GM19025 (cell line): ENCODE results near the gene ZIC4.

Experiments used
- ATAC-seq: cut with Tn5 transposase; IDR thresholded peaks from one replicate; pipeline ENCODE4 v1.9.1; 2021; ENCODE audit warnings: mild to moderate bottlenecking, low read depth, moderate library complexity; ENCODE audit not compliant: unreplicated experiment

The ZIC4 gene

DNA sequence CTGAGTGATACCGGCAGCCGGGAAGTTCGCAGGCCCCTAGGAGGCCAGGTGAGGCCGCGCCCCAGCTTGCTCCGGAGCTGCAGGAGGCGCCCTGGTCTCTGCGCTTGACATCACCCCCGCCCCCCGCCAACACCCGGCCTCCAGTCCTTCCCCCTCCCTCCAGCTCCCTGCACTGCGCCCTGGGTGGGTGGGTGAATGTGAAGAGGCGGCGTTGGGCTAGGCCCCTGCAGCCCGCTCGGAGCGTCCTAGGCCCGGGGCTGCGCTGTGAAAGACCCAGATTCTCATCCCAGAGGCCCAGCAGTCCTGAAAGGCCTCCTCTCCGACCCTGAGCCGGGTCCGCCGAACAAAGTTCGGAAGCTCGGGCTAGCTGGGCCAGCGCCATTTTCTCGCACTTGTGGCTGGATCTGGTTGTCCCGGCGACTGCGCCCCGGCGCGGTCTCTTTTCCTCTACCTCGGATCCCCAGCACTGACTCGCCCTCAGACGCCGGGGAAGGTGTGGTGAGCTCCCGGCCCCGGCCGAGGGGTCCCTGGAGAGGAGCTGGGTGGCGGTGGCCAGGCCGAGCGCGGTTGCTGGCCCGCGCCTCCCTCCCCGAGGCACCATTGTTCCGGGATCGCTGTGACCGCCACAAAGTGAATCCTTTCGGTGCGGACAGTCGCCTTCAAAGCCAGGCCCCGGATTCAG is 12.9 kb downstream of the ZIC4 start:
- ATAC-seq, result no peak

DNA sequence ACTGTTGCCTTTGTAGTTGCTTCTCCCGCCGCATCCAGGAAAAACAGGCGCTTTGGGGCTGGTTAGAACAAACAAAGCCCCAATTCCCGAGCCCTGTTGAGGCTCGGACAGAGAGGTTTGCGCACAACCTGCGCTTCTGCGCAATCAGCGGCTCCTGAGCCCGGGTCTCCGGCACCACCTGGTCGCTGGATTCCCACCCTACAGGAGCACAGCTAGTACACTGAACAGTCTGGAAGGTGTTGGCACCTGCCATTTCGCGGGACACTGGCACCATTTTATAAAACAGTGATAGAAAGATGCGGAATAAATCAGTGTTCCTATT is 13.8 kb downstream of the ZIC4 start:
- no peak for ATAC-seq

- ATAC-seq, result no peak
Measured at GRCh38 chr3:147391781-147392624, 14.3 kb downstream of the ZIC4 start.

DNA sequence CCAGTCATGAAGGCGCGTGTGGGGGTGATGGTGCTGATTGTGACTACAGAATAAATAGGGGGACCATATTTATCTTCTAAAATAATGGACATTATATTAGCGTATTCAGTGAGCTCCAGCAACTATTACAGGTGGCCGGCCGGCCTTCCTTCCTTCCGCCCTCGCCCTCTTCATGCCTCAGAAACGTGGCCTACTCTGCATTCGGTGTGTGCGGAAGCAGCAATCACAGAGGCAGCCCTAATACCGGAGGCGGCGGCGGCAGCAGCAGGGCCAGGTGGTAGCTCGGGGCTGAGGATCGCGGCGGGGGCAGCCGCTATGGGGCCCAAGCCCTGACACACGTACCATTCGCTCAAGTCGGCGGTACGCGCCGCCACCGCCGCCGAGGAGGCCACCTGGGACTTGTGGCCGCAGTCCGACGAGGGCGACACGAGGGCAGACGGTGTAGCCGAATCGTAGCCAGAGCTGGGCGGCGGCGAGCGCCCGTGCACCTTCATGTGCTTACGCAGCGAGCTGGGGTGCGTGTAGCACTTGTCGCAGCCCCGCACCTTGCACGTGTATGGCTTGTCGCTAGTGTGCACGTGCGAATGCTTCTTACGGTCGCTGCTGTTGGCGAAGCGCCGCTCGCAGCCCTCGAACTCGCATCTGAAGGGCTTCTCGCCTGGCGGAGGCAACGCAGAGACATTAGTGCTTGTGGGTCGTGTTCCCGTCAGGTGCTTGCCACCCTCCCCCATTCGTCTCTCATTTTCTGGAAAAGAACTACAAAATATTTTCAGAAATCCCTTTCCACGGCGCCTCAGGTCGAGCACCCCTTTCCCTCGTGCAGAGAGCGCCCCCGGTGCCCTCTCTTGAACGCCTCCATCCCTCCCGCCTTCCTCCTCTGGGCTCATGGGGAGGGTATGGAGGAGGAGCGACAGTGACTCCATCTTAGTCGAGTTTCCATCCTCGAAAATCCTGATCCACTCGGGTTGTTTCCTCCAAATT is 15.5 kb downstream of the ZIC4 start:
- no peak for ATAC-seq

DNA sequence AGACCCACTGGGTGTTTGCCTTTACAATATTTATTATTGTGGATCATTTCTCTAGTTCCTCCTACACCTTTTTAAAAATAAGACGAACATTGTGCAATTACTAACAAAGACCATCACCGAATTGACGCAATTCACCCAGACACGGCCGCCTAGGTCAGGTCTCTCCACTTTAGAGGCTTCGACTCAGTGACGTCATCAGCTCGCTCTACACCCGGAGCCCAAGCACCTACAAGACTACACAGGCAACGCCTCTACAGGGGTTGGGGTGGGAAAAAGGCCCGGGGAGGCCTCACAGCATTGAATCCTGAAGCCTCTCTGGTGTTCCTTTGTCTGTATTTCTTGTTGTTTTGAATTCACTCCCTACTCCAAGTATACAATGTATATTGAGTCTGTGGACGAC is 16.6 kb downstream of the ZIC4 start:
- ATAC-seq, result no peak

- no peak for ATAC-seq
Measured at GRCh38 chr3:147388700-147389580, 17.4 kb downstream of the ZIC4 start.

- ATAC-seq, result no peak
Measured at GRCh38 chr3:147387885-147388699, 18.3 kb downstream of the ZIC4 start.

- no peak for ATAC-seq
Measured at GRCh38 chr3:147387291-147387884, 19.0 kb downstream of the ZIC4 start.

- ATAC-seq, result no peak
Measured at GRCh38 chr3:147385059-147386012, 21.0 kb downstream of the ZIC4 start.

GRCh38 chr3:147384210-147385058 is 21.9 kb downstream of the ZIC4 start:
- ATAC-seq, result no peak

GRCh38 chr3:147383617-147384016 is 22.7 kb downstream of the ZIC4 start:
- ATAC-seq, result no peak

- ATAC-seq, result no peak
Measured at GRCh38 chr3:147381596-147381995, 24.7 kb downstream of the ZIC4 start.

- no peak for ATAC-seq
Measured at GRCh38 chr3:147380977-147381376, 25.4 kb downstream of the ZIC4 start.

- ATAC-seq, result no peak
Measured at GRCh38 chr3:147380387-147380951, 25.9 kb downstream of the ZIC4 start.

- no peak for ATAC-seq
Measured at GRCh38 chr3:147379651-147380050, 26.7 kb downstream of the ZIC4 start.
